AG04450 (cell line): ENCODE measurements around the gene EDEM3. TPM values are rescaled to one million over a fixed set of nuclear protein-coding genes. Genes with fewer than 3 reads are reported as not detected.

Source experiments
- CTCF ChIA-PET: fragments of 300-600, 350-600 bp; formaldehyde crosslinking; extraction: SDS; loops from one replicate; lab custom pipeline; 2022; ENCODE audit warnings: antibody characterized with exemption, inconsistent platforms; lab: Charles Lee
- POLR2A ChIA-PET: fragments of 350-600 bp; formaldehyde crosslinking; extraction: SDS; loops from one replicate; lab custom pipeline; 2021; ENCODE audit warnings: antibody characterized with exemption, inconsistent platforms; lab: Yijun Ruan, JAX
- DNase-seq: peaks from one replicate; pipeline ENCODE4 v3.0.0-alpha.2; 2011; ENCODE audit warnings: low read depth, low spot score
- H3K27ac ChIP-seq: one replicate; pipeline ENCODE4 v1.5.1; 2012; ENCODE audit warnings: low read depth, low read length, control low read depth
- H3K27me3 ChIP-seq: one replicate; pipeline ENCODE4 v1.6.0; 2012; ENCODE audit warnings: low read length; ENCODE audit not compliant: control insufficient read depth, insufficient read depth
- H3K4me3 ChIP-seq: 2 replicates; pipeline ENCODE4 v1.5.1; 2011; ENCODE audit warnings: mild to moderate bottlenecking, low read depth, low read length, control low read depth
- H3K9me3 ChIP-seq: 2 replicates; pipeline ENCODE4 v1.5.1; 2012; ENCODE audit warnings: low read length; ENCODE audit not compliant: control insufficient read depth, insufficient read depth
- polyA plus RNA-seq: library from polyadenylated mRNA; depleted of rRNA; stranded (reverse); fragments of >200 nt; gene quantifications from 2 replicates; pipeline ENCODE4 v1.2.3, GENCODE V29; 2011
- TF ChIP-seq, protein P1 (sequence below): IDR thresholded peaks from 2 replicates; pipeline ENCODE4 v1.5.1; 2011; ENCODE audit warnings: low read depth, low read length, control low read depth, inconsistent platforms

The EDEM3 gene
- polyA plus RNA-seq, 1 experiment = 26.1 TPM

DNA sequence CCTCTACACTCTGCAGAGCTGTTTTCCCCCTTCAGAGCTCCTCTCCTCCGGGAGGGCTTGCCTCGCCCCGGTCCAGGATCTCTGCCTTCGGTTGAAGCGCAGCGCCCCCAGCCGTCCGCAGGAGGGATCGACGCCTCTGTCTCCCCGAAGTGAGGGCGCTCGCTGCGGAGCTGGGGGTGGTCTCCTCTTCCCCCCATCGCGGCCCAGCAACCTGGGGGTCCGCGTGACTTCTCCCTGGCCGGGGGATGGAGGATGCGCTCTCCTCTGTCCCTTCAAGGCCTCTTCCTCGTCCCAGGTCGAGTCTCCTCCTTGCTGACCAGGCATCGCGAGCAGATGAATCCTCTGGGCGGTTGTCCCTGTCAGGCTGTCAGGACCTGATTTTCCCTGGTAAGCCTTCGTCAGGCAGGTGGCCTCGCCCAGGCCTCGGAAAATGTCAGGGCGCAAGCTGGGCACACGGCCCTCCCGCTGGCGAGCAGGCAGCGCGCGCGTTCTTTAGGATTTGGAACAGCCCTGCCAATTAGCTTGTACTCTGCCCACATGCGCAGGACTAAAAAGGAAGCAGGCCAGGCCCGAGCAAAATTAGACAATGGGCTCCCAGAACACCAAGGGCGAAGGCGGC lies 90.5 kb downstream of the EDEM3 start:
- DNase-seq = peak; percentile 27
- no peak overlapping the region for H3K27ac ChIP-seq

DNA sequence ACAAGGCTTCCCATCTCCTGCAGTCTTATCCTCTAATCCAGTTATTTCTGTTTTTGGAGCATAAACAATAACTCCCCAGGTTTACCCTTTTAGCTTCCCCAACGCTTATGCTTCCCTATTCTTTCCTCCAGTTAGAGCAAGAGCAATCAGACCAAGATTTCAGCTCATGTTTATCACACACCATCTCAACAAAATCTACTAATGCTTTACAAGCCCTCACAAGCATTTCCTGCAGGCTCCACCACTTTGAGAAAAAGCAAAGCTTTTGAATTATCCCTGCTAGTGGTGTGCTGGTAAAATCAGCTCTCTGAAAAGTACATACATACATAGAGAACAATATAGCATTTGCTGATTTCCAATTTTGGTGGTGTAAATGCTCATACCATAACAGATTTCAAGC lies 92.9 kb downstream of the EDEM3 start:
- Histone ChIP-seq H3K9me3 (no peaks in the 10 kb centered on the region; the same call in 1 of the 2 replicates), H3K27ac (no peak overlapping the region), H3K27me3 (peaks cover 6% of the 10 kb centered on the region), H3K4me3 (no peak overlapping the region)
- ChIA-PET POLR2A (no interaction called here), CTCF (interaction anchor here (0.7 to 1.2 kb wide), 2 partner anchors 586 to 1006 kb away, joined by 3 to 5 read pairs; no protein-coding TSS in a partner anchor)
- TF ChIP-seq, protein P1, sequence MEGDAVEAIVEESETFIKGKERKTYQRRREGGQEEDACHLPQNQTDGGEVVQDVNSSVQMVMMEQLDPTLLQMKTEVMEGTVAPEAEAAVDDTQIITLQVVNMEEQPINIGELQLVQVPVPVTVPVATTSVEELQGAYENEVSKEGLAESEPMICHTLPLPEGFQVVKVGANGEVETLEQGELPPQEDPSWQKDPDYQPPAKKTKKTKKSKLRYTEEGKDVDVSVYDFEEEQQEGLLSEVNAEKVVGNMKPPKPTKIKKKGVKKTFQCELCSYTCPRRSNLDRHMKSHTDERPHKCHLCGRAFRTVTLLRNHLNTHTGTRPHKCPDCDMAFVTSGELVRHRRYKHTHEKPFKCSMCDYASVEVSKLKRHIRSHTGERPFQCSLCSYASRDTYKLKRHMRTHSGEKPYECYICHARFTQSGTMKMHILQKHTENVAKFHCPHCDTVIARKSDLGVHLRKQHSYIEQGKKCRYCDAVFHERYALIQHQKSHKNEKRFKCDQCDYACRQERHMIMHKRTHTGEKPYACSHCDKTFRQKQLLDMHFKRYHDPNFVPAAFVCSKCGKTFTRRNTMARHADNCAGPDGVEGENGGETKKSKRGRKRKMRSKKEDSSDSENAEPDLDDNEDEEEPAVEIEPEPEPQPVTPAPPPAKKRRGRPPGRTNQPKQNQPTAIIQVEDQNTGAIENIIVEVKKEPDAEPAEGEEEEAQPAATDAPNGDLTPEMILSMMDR = no peak
- DNase-seq = no peak

More for the DNA sequence above, 90.5 kb downstream of the EDEM3 start:
- Histone ChIP-seq H3K9me3 (no peaks in the 10 kb centered on the region; the same call in 1 of the 2 replicates), H3K27me3 (peaks cover 6% of the 10 kb centered on the region), H3K4me3 (peak overlapping the region; percentile 57)
- TF ChIP-seq, protein P1 = peak; percentile 95
- POLR2A ChIA-PET = interaction anchor here (1.1 to 1.3 kb wide), 2 partner anchors 277 to 607 kb away, joined by 3 read pairs; partner anchors contain the start of gene C1orf21
- CTCF ChIA-PET = interaction anchor here (0.6 to 2.9 kb wide), 121 partner anchors 8 to 1008 kb away, joined by 3 to 41 read pairs (median 4); partner anchors contain the start of gene C1orf21

DNA sequence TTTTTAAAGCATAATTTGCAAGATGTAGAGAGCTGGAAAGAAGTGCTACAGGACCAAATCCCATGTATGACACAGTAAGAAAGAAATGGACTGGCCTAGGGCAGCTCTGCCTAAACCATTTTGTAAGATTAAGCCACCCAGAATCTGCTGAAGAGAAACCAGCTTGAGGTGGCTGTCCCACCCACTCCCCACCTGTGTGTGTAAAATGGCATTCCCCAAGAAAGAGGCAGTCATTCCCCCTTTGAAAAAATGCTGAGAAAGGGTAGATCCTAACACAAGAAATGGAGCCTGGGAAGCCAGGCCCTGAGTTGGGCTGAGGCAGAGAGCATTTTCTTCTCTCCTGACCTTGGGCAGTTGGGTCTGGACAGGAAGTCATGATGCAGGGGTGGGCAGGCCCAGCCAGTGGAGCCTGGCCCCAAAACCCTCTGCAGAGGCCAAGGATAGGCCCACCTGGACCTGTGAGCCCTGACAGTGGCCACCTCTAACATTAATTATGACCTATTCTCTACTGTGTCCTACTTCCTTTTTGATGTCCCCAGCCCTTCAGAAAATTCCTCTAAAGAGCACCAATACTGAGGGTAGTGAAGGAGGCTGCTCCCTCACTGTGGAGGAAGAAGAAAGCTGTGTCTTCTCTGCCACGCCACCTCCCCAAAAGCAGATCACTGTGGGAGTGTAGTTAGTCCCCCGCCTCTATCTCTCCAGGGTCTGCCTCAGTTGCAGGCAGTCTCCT lies 94.0 kb downstream of the EDEM3 start:
- TF ChIP-seq, protein P1 = no peak
- ChIA-PET CTCF (interaction anchor here (0.6 to 1.6 kb wide), 4 partner anchors 19 to 438 kb away, joined by 3 to 5 read pairs (median 4); no protein-coding TSS in a partner anchor), POLR2A (no interaction called here)
- Histone ChIP-seq H3K9me3 (no peaks in the 10 kb centered on the region; the same call in 1 of the 2 replicates), H3K4me3 (no peak overlapping the region), H3K27me3 (peaks cover 3% of the 10 kb centered on the region), H3K27ac (no peak overlapping the region)
- no peak for DNase-seq

DNA sequence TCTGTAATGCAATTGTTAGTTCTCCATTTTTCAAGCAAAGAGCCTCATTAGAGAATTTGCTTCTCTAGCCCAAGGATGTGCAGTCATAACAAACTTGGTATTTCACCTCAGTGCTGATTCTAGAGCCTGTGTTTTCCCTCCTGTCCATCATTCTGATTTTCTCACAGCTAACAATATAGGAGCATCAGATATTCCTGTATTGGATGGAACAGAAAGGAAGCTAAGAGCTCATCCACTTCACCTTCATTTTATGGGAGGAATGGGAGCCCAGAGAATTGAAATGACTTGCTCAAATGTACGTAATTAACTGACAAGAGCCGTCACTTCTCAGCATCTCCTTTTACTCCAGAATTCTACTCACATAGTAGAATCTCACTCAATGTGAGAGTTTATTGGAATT lies 96.6 kb downstream of the EDEM3 start:
- ChIA-PET CTCF (no interaction called here), POLR2A (no interaction called here)
- H3K9me3 ChIP-seq = no peaks in the 10 kb centered on the region
- no peak for DNase-seq
- H3K4me3 ChIP-seq = no peak overlapping the region
- no peak overlapping the region for H3K27ac ChIP-seq
- TF ChIP-seq, protein P1 = no peak
- no peaks in the 10 kb centered on the region for H3K27me3 ChIP-seq
